Sigmoid colon (tissue), 4 donors: Measurements from ENCODE around the gene CTXND1.

ENCODE experiments used
- CTCF ChIP-seq, 4 experiments: fragments of 450-650 bp in 3 of 4; fragments of 200-600 bp in 1 of 4; IDR thresholded peaks; one replicate each; pipeline ENCODE4 v1.5.1; 2016 to 2019; ENCODE audit warnings: antibody characterized with exemption in 4 of 4, mild to moderate bottlenecking in 3 of 4, moderate library complexity in 2 of 4
- EP300 ChIP-seq, 4 donors: sonication (generic); formaldehyde crosslinking; IDR thresholded peaks; one replicate each; pipeline ENCODE4 v1.6.1; 2017; ENCODE audit warnings: antibody characterized with exemption in 4 of 4
- POLR2A ChIP-seq, 2 donors: fragments of 450-650 bp; IDR thresholded peaks; one replicate each; pipeline ENCODE4 v1.6.1; 2016; ENCODE audit warnings: antibody characterized with exemption in 2 of 2, mild to moderate bottlenecking in 2 of 2, moderate library complexity in 2 of 2
- POLR2AphosphoS5 ChIP-seq, 4 donors: sonication (generic); formaldehyde crosslinking; IDR thresholded peaks; one replicate each; pipeline ENCODE4 v1.6.1; 2017; ENCODE audit warnings: antibody characterized with exemption in 4 of 4

DNA sequence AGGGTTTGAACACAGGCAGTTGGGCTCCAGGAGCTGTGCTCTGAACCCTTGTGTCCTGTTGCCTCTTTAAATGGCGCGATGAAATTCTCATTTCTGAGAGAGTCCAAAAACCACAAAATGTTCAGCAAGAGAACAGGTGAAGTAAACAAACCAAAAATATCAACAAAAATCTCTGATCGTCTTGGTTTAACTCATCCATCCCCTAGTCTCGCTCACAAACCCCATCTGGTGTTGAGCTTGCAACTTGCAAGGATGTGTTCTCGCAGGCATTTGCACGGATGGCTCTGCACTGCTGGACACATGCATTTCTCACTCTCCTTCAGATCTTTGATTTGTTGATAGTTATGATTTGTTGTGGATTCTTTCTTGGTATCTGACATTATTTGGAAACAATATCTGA, 68.1 kb downstream of the CTXND1 start:
- TF ChIP-seq CTCF (IDR thresholded peaks at IDR 0.05) (no peak), POLR2A (IDR thresholded peaks at IDR 0.05) (no peak), POLR2AphosphoS5 (IDR thresholded peaks at IDR 0.05) (no peak), EP300 (IDR thresholded peaks at IDR 0.05) (no peak)
